Fibroblast of pulmonary artery (primary cell): ENCODE measurements around the gene RPF1.
"Not testable (repeated sequence)": the region's sequence is repeated elsewhere in the genome, so short reads cannot be mapped to it uniquely, and the experiment has no call there.

Experiments
- DNase-seq: peaks from one replicate; pipeline ENCODE4 v3.0.0-alpha.2; 2010; ENCODE audit warnings: low read depth
- H3K4me3 ChIP-seq: replicated peaks from 2 replicates; pipeline ENCODE4 v1.5.1; 2011; ENCODE audit warnings: low read depth, mild to moderate bottlenecking, control low read depth, low read length, moderate library complexity
- CTCF ChIP-seq: IDR thresholded peaks from 2 replicates; pipeline ENCODE4 v1.5.1; 2011; ENCODE audit warnings: mild to moderate bottlenecking, control low read depth, low read length, inconsistent platforms; ENCODE audit errors: missing control alignments

RPF1 gene

GRCh38 chr1:84436876-84437655 is 42.0 kb upstream of the RPF1 start:
- no peak overlapping the region for H3K4me3 ChIP-seq
- TF ChIP-seq CTCF = no peak
- no peak for DNase-seq

- DNase-seq = peak; percentile 94
- peak; percentile 56 for TF ChIP-seq CTCF
- H3K4me3 ChIP-seq = no peak overlapping the region
These were observed 36.8 kb upstream of the RPF1 start for GRCh38 chr1:84442256-84442655.

GRCh38 chr1:84442747-84443646 is 36.1 kb upstream of the RPF1 start:
- not testable (repeated sequence) for DNase-seq, H3K4me3 ChIP-seq

GRCh38 chr1:84448704-84449103 is 30.4 kb upstream of the RPF1 start:
- DNase-seq, H3K4me3 ChIP-seq: not testable (repeated sequence)

- no peak for TF ChIP-seq CTCF
These were observed 28.2 kb upstream of the RPF1 start for GRCh38 chr1:84450910-84451309.

GRCh38 chr1:84452436-84452835 is 26.6 kb upstream of the RPF1 start:
- no peak for TF ChIP-seq CTCF
- H3K4me3 ChIP-seq = no peak overlapping the region
- DNase-seq = no peak

More at GRCh38 chr1:84450910-84451309, 28.2 kb upstream of the RPF1 start:
- H3K4me3 ChIP-seq = no peak overlapping the region
- DNase-seq = no peak

GRCh38 chr1:84462118-84462517 is 16.9 kb upstream of the RPF1 start:
- no peak overlapping the region for H3K4me3 ChIP-seq
- no peak for DNase-seq
- no peak for TF ChIP-seq CTCF
